ENCODE data around the gene FCRL4. TPM values are rescaled to one million over a fixed set of nuclear protein-coding genes. Genes with fewer than 3 reads are reported as not detected.
"Not testable (repeated sequence)": the region's sequence is repeated elsewhere in the genome, so short reads cannot be mapped to it uniquely, and the experiment has no call there.

FCRL4 gene
- total RNA-seq, 1 donor from 2014 or later = not detected

DNA sequence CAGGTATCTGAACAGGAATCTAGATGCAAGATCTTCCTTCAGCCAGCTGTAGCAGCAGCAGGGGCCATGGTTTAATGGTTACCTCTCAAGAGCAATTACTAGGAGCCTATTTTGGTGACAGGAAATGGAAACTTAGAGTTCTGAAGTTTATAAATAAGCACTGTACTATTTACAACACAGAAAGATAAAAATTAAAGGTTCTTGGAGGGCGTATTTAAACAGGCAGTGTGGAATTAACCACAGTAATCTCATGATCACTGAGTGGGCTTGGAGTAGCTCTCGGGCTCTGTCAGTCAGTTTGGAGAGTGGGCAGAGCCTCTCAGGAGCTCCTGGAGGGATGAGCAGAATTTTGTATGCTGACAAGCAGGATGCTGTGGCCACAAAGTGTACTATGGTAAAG lies 35.4 kb downstream of the FCRL4 start:
- Mint-ChIP-seq H3K27me3 (ENCODE audit: unreplicated experiment) (no peaks in the 10 kb centered on the region), H3K4me3 (ENCODE audit: unreplicated experiment) (no peak overlapping the region), H3K27ac (ENCODE audit: unreplicated experiment) (no peak overlapping the region), H3K9me3 (ENCODE audit: unreplicated experiment) (no peaks in the 10 kb centered on the region), H3K4me1 (ENCODE audit: unreplicated experiment) (no peaks in the 10 kb centered on the region), H3K36me3 (ENCODE audit: low read depth, unreplicated experiment) (no peaks in the 10 kb centered on the region)
- DNase-seq (ENCODE audit: low spot score) = no peak
- TF ChIP-seq CTCF (IDR thresholded peaks at IDR 0.05; ENCODE audit: unreplicated experiment) = no peak

DNA sequence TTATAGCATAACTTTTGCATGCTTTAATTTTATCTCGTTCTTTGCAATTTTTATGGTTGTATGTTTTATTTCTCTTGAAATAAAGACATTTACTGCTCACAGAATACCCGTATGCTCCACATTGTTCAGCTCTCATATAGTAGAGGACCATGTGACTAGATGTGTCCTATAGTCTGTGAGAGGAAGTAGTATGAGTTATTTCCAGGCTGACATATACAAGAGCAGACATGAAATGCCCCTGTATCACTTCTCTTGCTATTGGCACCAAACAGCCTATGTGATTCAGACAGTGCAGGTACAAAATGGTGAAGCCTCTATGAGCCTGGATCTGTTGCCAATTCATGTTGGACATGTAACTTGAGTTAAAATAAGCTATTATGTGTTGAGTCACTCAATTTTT lies 39.8 kb downstream of the FCRL4 start:
- TF ChIP-seq CTCF (IDR thresholded peaks at IDR 0.05; ENCODE audit: unreplicated experiment) = no peak
- H3K36me3 Mint-ChIP-seq (ENCODE audit: low read depth, unreplicated experiment) = no peaks in the 10 kb centered on the region
- no peak overlapping the region for H3K27ac Mint-ChIP-seq (ENCODE audit: unreplicated experiment)
- H3K27me3 Mint-ChIP-seq (ENCODE audit: unreplicated experiment) = no peaks in the 10 kb centered on the region
- no peak for DNase-seq (ENCODE audit: low spot score)
- no peaks in the 10 kb centered on the region for H3K4me1 Mint-ChIP-seq (ENCODE audit: unreplicated experiment)
- no peak overlapping the region for H3K4me3 Mint-ChIP-seq (ENCODE audit: unreplicated experiment)
- no peaks in the 10 kb centered on the region for H3K9me3 Mint-ChIP-seq (ENCODE audit: unreplicated experiment)

DNA sequence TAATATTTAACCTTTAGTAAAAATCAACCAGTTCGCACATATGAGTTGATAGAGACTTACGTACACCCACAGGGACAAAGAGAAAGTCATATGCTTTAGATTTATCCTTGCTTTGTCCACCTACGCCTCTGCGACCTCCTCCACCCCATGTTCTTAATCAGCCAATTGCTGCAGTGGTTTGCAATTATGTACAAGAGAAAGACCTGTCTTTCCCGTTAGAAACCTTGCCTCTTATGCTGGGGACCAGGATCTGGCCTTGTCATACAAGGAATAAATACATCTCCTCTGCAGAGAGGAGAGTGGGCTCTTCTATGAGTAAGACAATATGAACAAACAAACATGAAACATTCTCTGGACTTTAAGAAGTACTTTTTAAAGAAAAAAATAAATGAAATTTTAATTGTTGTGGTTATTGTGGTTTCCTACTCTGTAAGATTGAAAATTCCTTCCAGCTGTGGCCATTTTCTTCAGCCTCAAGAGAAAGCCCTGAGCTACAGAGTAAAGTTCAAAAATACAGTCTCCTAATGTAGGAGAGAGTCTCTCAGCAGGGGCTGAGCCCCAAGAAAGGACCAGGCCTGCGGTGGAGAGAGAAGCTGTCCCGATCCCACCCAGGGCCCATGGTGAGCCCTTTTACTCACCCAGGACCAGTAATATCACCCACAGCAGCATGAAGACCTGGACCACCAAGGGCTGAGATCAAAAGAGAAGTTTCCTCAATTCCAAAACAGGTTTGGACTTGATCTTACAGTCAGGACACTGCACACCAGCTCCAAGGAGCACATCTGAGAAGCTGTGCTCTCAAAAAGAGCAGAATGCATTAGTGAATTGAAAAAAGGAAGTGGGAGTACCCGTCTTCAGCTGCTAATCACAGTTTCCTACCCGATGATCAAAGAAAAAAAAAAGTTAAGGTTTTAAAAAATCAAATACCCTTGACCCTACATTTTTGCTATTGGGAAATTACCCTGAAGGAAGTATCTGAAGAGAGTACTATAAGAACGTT lies 45.9 kb downstream of the FCRL4 start, which contains the start of gene FCRL5:
Gene FCRL5, minus strand, starts transcription at position 822 of the 1,000 bp plus-strand sequence. Its CDS starts 153 bp downstream, at position 669.
- no peaks in the 10 kb centered on the region for H3K36me3 Mint-ChIP-seq (ENCODE audit: low read depth, unreplicated experiment)

DNA sequence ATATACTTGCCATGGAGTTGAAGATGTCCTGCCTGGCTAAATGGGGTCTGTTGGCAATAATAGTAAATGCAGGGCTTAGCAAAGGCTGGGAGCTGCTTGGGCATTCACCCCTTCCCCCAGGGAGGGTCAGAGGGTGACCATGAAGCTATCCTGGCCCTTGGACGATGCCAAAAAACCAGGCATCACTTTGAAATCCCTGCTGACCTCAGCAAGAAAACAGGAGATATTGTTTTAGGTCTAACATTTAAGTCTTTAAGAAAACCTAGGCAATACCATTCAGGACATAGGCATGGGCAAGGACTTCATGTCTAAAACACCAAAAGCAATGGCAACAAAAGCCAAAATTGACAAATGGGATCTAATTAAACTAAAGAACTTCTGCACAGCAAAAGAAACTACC lies 49.8 kb downstream of the FCRL4 start:
- H3K4me1 Mint-ChIP-seq (ENCODE audit: unreplicated experiment); H3K27me3 Mint-ChIP-seq (ENCODE audit: unreplicated experiment); H3K4me3 Mint-ChIP-seq (ENCODE audit: unreplicated experiment); DNase-seq (ENCODE audit: low spot score); H3K36me3 Mint-ChIP-seq (ENCODE audit: low read depth, unreplicated experiment); H3K9me3 Mint-ChIP-seq (ENCODE audit: unreplicated experiment); H3K27ac Mint-ChIP-seq (ENCODE audit: unreplicated experiment): not testable (repeated sequence)

More for the DNA sequence above, 45.9 kb downstream of the FCRL4 start, which contains the start of gene FCRL5:
- no peak for TF ChIP-seq CTCF (IDR thresholded peaks at IDR 0.05; ENCODE audit: unreplicated experiment)
- Mint-ChIP-seq H3K27ac (ENCODE audit: unreplicated experiment) (no peak within 1 kb of the TSS), H3K9me3 (ENCODE audit: unreplicated experiment) (no peaks in the 10 kb centered on the region), H3K4me1 (ENCODE audit: unreplicated experiment) (no peaks in the 10 kb centered on the region), H3K27me3 (ENCODE audit: unreplicated experiment) (no peaks in the 10 kb centered on the region), H3K4me3 (ENCODE audit: unreplicated experiment) (no peak within 1 kb of the TSS)
- no peak for DNase-seq (ENCODE audit: low spot score)

- H3K27ac Mint-ChIP-seq (ENCODE audit: unreplicated experiment) = no peak overlapping the region
- no peaks in the 10 kb centered on the region for H3K27me3 Mint-ChIP-seq (ENCODE audit: unreplicated experiment)
- H3K4me3 Mint-ChIP-seq (ENCODE audit: unreplicated experiment) = no peak overlapping the region
Measured at GRCh38 chr1:157542676-157543075, 55.2 kb downstream of the FCRL4 start.

More at GRCh38 chr1:157542676-157543075, 55.2 kb downstream of the FCRL4 start:
- TF ChIP-seq CTCF (IDR thresholded peaks at IDR 0.05; ENCODE audit: unreplicated experiment) = no peak
- Mint-ChIP-seq H3K9me3 (ENCODE audit: unreplicated experiment) (no peaks in the 10 kb centered on the region), H3K4me1 (ENCODE audit: unreplicated experiment) (peaks cover 10% of the 10 kb centered on the region), H3K36me3 (ENCODE audit: low read depth, unreplicated experiment) (no peaks in the 10 kb centered on the region)
- no peak for DNase-seq (ENCODE audit: low spot score)
